GM12801 (cell line): ENCODE measurements around the gene FLAD1.

Source experiments
- CTCF ChIP-seq: IDR thresholded peaks from one replicate; pipeline ENCODE4 v1.5.1; 2011; ENCODE audit warnings: control low read depth; ENCODE audit not compliant: insufficient read length; ENCODE audit errors: extremely low read depth

FLAD1 gene

GRCh38 chr1:154972517-154973343 is 10.4 kb upstream of the FLAD1 start:
- TF ChIP-seq CTCF = no peak

- TF ChIP-seq CTCF = no peak
Observed at GRCh38 chr1:154973344-154974101, 9.6 kb upstream of the FLAD1 start.

GRCh38 chr1:154974102-154974807 is 8.9 kb upstream of the FLAD1 start, which contains the start of gene CKS1B:
TSS of gene CKS1B (plus strand) at chr1:154974681. CDS start at chr1:154974746, 65 bp downstream.
- TF ChIP-seq CTCF = no peak

- TF ChIP-seq CTCF = no peak
Observed at GRCh38 chr1:154974808-154975408, 8.2 kb upstream of the FLAD1 start.

- TF ChIP-seq CTCF = no peak
Observed at GRCh38 chr1:154975409-154976059, 7.6 kb upstream of the FLAD1 start.

GRCh38 chr1:154978360-154978759 is 4.8 kb upstream of the FLAD1 start:
- TF ChIP-seq CTCF = no peak

- no peak for TF ChIP-seq CTCF
Observed at GRCh38 chr1:154982341-154982740, 803 bp upstream of the FLAD1 start.
